Liver (tissue), 9 donors: ENCODE results near the gene PRMT2. TPM values are rescaled to one million over a fixed set of nuclear protein-coding genes. Genes with fewer than 3 reads are reported as not detected.
A peak's percentile ranks its signal among the peaks of the same experiment; 100 is the strongest.

Source experiments
- DNase-seq: peaks from one replicate; pipeline ENCODE4 v3.0.0-alpha.2; 2017; ENCODE audit warnings: low spot score
- H3K27ac ChIP-seq, 2 donors: one replicate each; pipeline ENCODE4 v1.7.0; 2013; ENCODE audit warnings: inconsistent platforms in 2 of 2, low read length in 2 of 2, control low read depth in 1 of 2, low read depth in 1 of 2, mild to moderate bottlenecking in 1 of 2
- H3K27me3 ChIP-seq, 4 donors: one replicate each; pipeline versions ENCODE4 v1.6.1 to v1.7.0; 2013; ENCODE audit warnings: low read length in 3 of 4, inconsistent platforms in 1 of 4, mild to moderate bottlenecking in 1 of 4, moderate library complexity in 1 of 4; ENCODE audit not compliant: control insufficient read depth in 4 of 4, insufficient read depth in 4 of 4
- H3K36me3 ChIP-seq, 4 donors: one replicate each; pipeline versions ENCODE4 v1.6.1 to v1.7.0; 2013; ENCODE audit warnings: low read length in 3 of 4, mild to moderate bottlenecking in 3 of 4, low read depth in 1 of 4, moderate library complexity in 1 of 4; ENCODE audit not compliant: control insufficient read depth in 4 of 4, insufficient read depth in 3 of 4
- H3K4me1 ChIP-seq, 4 donors: one replicate each; pipeline versions ENCODE4 v1.6.1 to v1.7.0; 2013; ENCODE audit warnings: low read length in 3 of 4, mild to moderate bottlenecking in 3 of 4, moderate library complexity in 1 of 4; ENCODE audit not compliant: control insufficient read depth in 4 of 4, insufficient read depth in 4 of 4
- H3K4me3 ChIP-seq, 3 donors: one replicate each; pipeline versions ENCODE4 v1.6.1 to v1.7.0; 2013; ENCODE audit warnings: low read length in 3 of 3, control low read depth in 1 of 3, low read depth in 1 of 3, mild to moderate bottlenecking in 1 of 3
- H3K9ac ChIP-seq, 2 donors: one replicate each; pipeline ENCODE4 v1.7.0; 2013; ENCODE audit warnings: low read length in 2 of 2, mild to moderate bottlenecking in 2 of 2, moderate library complexity in 2 of 2, control low read depth in 1 of 2, low read depth in 1 of 2
- H3K9me3 ChIP-seq, 4 donors: one replicate each; pipeline versions ENCODE4 v1.6.1 to v1.7.0; 2013; ENCODE audit warnings: low read length in 3 of 4; ENCODE audit not compliant: control insufficient read depth in 4 of 4
- ATF3 ChIP-seq: IDR thresholded peaks from 2 replicates; pipeline ENCODE4 v1.6.1; 2016; ENCODE audit warnings: antibody characterized with exemption
- EGR1 ChIP-seq, 2 donors: IDR thresholded peaks; 2 replicates each; pipeline ENCODE4 v1.6.1; 2016 to 2018; ENCODE audit warnings: antibody characterized with exemption in 2 of 2, low read depth in 2 of 2
- FOXA1 ChIP-seq: IDR thresholded peaks from 2 replicates; pipeline ENCODE4 v1.6.1; 2016; ENCODE audit warnings: antibody characterized with exemption
- FOXA2 ChIP-seq: IDR thresholded peaks from 2 replicates; pipeline ENCODE4 v1.6.1; 2016; ENCODE audit warnings: antibody characterized with exemption
- GABPA ChIP-seq, 2 donors: IDR thresholded peaks in 1 of 2; conservative IDR thresholded peaks in 1 of 2; 2 replicates each; pipeline ENCODE4 v1.6.1; 2016; ENCODE audit warnings: antibody characterized with exemption in 2 of 2, mild to moderate bottlenecking in 1 of 2, moderate library complexity in 1 of 2
- HNF4A ChIP-seq, 2 donors: conservative IDR thresholded peaks; 2 replicates each; pipeline ENCODE4 v1.6.1; 2016; ENCODE audit warnings: antibody characterized with exemption in 2 of 2, mild to moderate bottlenecking in 2 of 2
- HNF4G ChIP-seq: IDR thresholded peaks from 2 replicates; pipeline ENCODE4 v1.6.1; 2016; ENCODE audit warnings: antibody characterized with exemption
- JUND ChIP-seq, 2 donors: IDR thresholded peaks; 2 replicates each; pipeline ENCODE4 v1.6.1; 2016; ENCODE audit warnings: antibody characterized with exemption in 2 of 2
- MAX ChIP-seq: IDR thresholded peaks from 2 replicates; pipeline ENCODE4 v1.6.1; 2016; ENCODE audit warnings: antibody characterized with exemption
- NR2F2 ChIP-seq: IDR thresholded peaks from 2 replicates; pipeline ENCODE4 v1.6.1; 2016; ENCODE audit warnings: antibody characterized with exemption
- RAD21 ChIP-seq, 2 donors: IDR thresholded peaks; 2 replicates each; pipeline ENCODE4 v1.6.1; 2016; ENCODE audit warnings: antibody characterized with exemption in 2 of 2, mild to moderate bottlenecking in 2 of 2
- REST ChIP-seq: IDR thresholded peaks from 2 replicates; pipeline ENCODE4 v1.6.1; 2016; ENCODE audit warnings: antibody characterized with exemption, mild to moderate bottlenecking
- RXRA ChIP-seq, 2 donors: IDR thresholded peaks; 2 replicates each; pipeline ENCODE4 v1.6.1; 2017 to 2018; ENCODE audit warnings: antibody characterized with exemption in 2 of 2, mild to moderate bottlenecking in 1 of 2
- SP1 ChIP-seq: IDR thresholded peaks from 2 replicates; pipeline ENCODE4 v1.6.1; 2018; ENCODE audit warnings: antibody characterized with exemption, mild to moderate bottlenecking
- TAF1 ChIP-seq: conservative IDR thresholded peaks from 2 replicates; pipeline ENCODE4 v1.6.1; 2016; ENCODE audit warnings: antibody characterized with exemption, mild to moderate bottlenecking
- YY1 ChIP-seq: IDR thresholded peaks from 2 replicates; pipeline ENCODE4 v1.6.1; 2016; ENCODE audit warnings: antibody characterized with exemption, mild to moderate bottlenecking
- ZBTB33 ChIP-seq: IDR thresholded peaks from 2 replicates; pipeline ENCODE4 v1.6.1; 2016; ENCODE audit warnings: antibody characterized with exemption
- WGBS: extraction: QIAGEN DNeasy Blood & Tissue Kit; methylation state at CpG from one replicate; pipeline ENCODE4 v1.1.7; 2013; 5-methylcytosine and 5-hydroxymethylcytosine counted together
- polyA plus RNA-seq, 2 donors: library from polyadenylated mRNA; stranded (reverse) in 1 of 2; unstranded in 1 of 2; fragments of 200-250 nt in 1 of 2; fragments of >200 nt in 1 of 2; fragmentation: Nextera tagmentation in 1 of 2; extraction: Ambion mirVana in 1 of 2; gene quantifications; one replicate each; pipeline versions ENCODE4 v1.2.1 to v1.2.3, GENCODE V29; 2013 to 2015
- total RNA-seq, 2 donors: library from RNA; depleted of rRNA; stranded (reverse); fragments of >200 nt; gene quantifications; one replicate each; pipeline ENCODE4 v1.2.3, GENCODE V29; 2014
- donor health status: healthy.
- donor health status: healthy.
- donor health status: healthy.
- donor health status: healthy.
- donor health status: healthy.

Gene PRMT2
- total and polyA plus RNA-seq, 4 donors: 17.9 to 29.2 (median 23.2) TPM

- TF ChIP-seq RAD21 (IDR thresholded peaks at IDR 0.05): no peak
These were observed 27.8 kb upstream of the PRMT2 start (continued) for GRCh38 chr21:46607636-46608035.

- Histone ChIP-seq H3K27me3 (no peaks in the 10 kb centered on the region), H3K9ac (no peak overlapping the region), H3K9me3 (peaks cover 0 to 7% (median 5%) of the 10 kb centered on the region in 4 donors), H3K4me3 (no peak overlapping the region), H3K27ac (no peak overlapping the region), H3K4me1 (no peaks in the 10 kb centered on the region), H3K36me3 (no peaks in the 10 kb centered on the region)
- WGBS: 80% methylated on average over 3 of the region's 3 CpGs
- TF ChIP-seq ZBTB33: no peak
- no peak for TF ChIP-seq HNF4G
- no peak for TF ChIP-seq TAF1
- TF ChIP-seq NR2F2: no peak
- TF ChIP-seq RXRA (IDR thresholded peaks at IDR 0.05): no peak
- no peak for TF ChIP-seq JUND (IDR thresholded peaks at IDR 0.05)
- no peak for TF ChIP-seq EGR1 (IDR thresholded peaks at IDR 0.05; ENCODE audit: low read depth in 2 of 2)
- no peak for TF ChIP-seq MAX
- TF ChIP-seq ATF3: no peak
- TF ChIP-seq REST: no peak
- no peak for TF ChIP-seq FOXA1
- no peak for TF ChIP-seq FOXA2
- TF ChIP-seq GABPA (IDR thresholded peaks at IDR 0.05 in 1 of 2, conservative IDR thresholded peaks at IDR 0.05 in 1 of 2): no peak
- no peak for TF ChIP-seq SP1
- no peak for TF ChIP-seq YY1
- no peak for DNase-seq
These were observed 26.8 kb upstream of the PRMT2 start for GRCh38 chr21:46608672-46609111.

GRCh38 chr21:46610018-46610701 lies 25.3 kb upstream of the PRMT2 start:
- Histone ChIP-seq H3K27me3 (no peaks in the 10 kb centered on the region), H3K9me3 (peaks cover 0 to 7% (median 5%) of the 10 kb centered on the region in 4 donors), H3K4me1 (no peaks in the 10 kb centered on the region), H3K36me3 (no peaks in the 10 kb centered on the region), H3K27ac (no peak overlapping the region), H3K9ac (no peak overlapping the region), H3K4me3 (no peak overlapping the region)
- no peak for TF ChIP-seq HNF4G
- TF ChIP-seq FOXA1: no peak
- no peak for TF ChIP-seq FOXA2
- no peak for TF ChIP-seq EGR1 (IDR thresholded peaks at IDR 0.05; ENCODE audit: low read depth in 2 of 2)
- TF ChIP-seq HNF4A (conservative IDR thresholded peaks at IDR 0.05): no peak
- no peak for TF ChIP-seq GABPA (IDR thresholded peaks at IDR 0.05 in 1 of 2, conservative IDR thresholded peaks at IDR 0.05 in 1 of 2)
- no peak for TF ChIP-seq RAD21 (IDR thresholded peaks at IDR 0.05)
- TF ChIP-seq JUND (IDR thresholded peaks at IDR 0.05): no peak
- WGBS: 73% methylated on average over 6 of the region's 6 CpGs
- DNase-seq: peak; percentile 17
